OCI-LY1 (cell line): ENCODE results near the gene CELSR3.

ENCODE experiments used
- H2AFZ ChIP-seq: fragments of 200-600 bp; sonication (generic), shearing (Covaris generic); 2 replicates; pipeline ENCODE4 v1.6.0; 2014; ENCODE audit warnings: antibody characterized with exemption, mild to moderate bottlenecking, low read length
- H3F3A ChIP-seq: fragments of 200-600 bp; sonication (generic), shearing (Covaris generic); 2 replicates; pipeline ENCODE4 v1.6.0; 2014; ENCODE audit warnings: mild to moderate bottlenecking, antibody characterized with exemption, low read length, moderate library complexity; ENCODE audit not compliant: insufficient read depth
- H3K27ac ChIP-seq: fragments of 200-600 bp; sonication (generic); 2 replicates; pipeline ENCODE4 v1.5.1; 2014; ENCODE audit warnings: low read length, mixed run types, mild to moderate bottlenecking, low read depth; ENCODE audit not compliant: poor library complexity, severe bottlenecking
- H3K27me3 ChIP-seq: fragments of 200-600 bp; sonication (generic); 2 replicates; pipeline ENCODE4 v1.6.0; 2014; ENCODE audit warnings: antibody characterized with exemption, mild to moderate bottlenecking, low read length, moderate library complexity; ENCODE audit not compliant: insufficient read depth
- H3K36me3 ChIP-seq: fragments of 200-600 bp; sonication (generic); 2 replicates; pipeline ENCODE4 v1.6.1; 2014; ENCODE audit warnings: mild to moderate bottlenecking, antibody characterized with exemption, low read length, moderate library complexity, mixed read lengths; ENCODE audit not compliant: insufficient read depth
- H3K4me1 ChIP-seq: fragments of 200-600 bp; sonication (generic); 2 replicates; pipeline ENCODE4 v1.5.1; 2014; ENCODE audit warnings: mild to moderate bottlenecking, low read length, moderate library complexity; ENCODE audit not compliant: insufficient read depth, severe bottlenecking
- H3K4me2 ChIP-seq: fragments of 200-600 bp; sonication (generic), shearing (Covaris generic); 2 replicates; pipeline ENCODE4 v1.6.1; 2014; ENCODE audit warnings: low read length
- H3K4me3 ChIP-seq: fragments of 200-600 bp; sonication (generic); 2 replicates; pipeline ENCODE4 v1.5.1; 2014; ENCODE audit warnings: low read length, low read depth, mild to moderate bottlenecking, mixed read lengths; ENCODE audit not compliant: poor library complexity, severe bottlenecking
- H3K79me2 ChIP-seq: fragments of 200-600 bp; shearing (Covaris generic); 2 replicates; pipeline ENCODE4 v1.6.1; 2016; ENCODE audit warnings: mixed run types, low read length, mixed read lengths; ENCODE audit not compliant: insufficient read depth
- H3K9ac ChIP-seq: fragments of 200-600 bp; sonication (generic), shearing (Covaris generic); 2 replicates; pipeline ENCODE4 v1.6.1; 2014; ENCODE audit warnings: mild to moderate bottlenecking, low read length, mixed read lengths
- H3K9me2 ChIP-seq: fragments of 200-600 bp; sonication (generic), shearing (Covaris generic); 2 replicates; pipeline ENCODE4 v1.6.1; 2014; ENCODE audit warnings: low read depth, mild to moderate bottlenecking, low read length, mixed read lengths
- H3K9me3 ChIP-seq: fragments of 200-600 bp; shearing (Covaris generic); 2 replicates; pipeline ENCODE4 v1.6.1; 2014; ENCODE audit warnings: low read length, mixed read lengths
- H4K20me1 ChIP-seq: fragments of 200-600 bp; sonication (generic), shearing (Covaris generic); 2 replicates; pipeline ENCODE4 v1.6.0; 2016; ENCODE audit warnings: mild to moderate bottlenecking, low read length; ENCODE audit not compliant: insufficient read depth
- EZH2 ChIP-seq: fragments of 200-600 bp; sonication (generic), shearing (Covaris generic); IDR thresholded peaks from 2 replicates; pipeline ENCODE4 v1.8.0; 2017; ENCODE audit warnings: borderline replicate concordance, mixed run types, mild to moderate bottlenecking, antibody characterized with exemption, low read length, moderate library complexity, mixed read lengths

CELSR3 gene

GRCh38 chr3:48587686-48588085 lies 75.0 kb downstream of the CELSR3 start:
- Histone ChIP-seq H3K4me3 (no peak overlapping the region), H3K36me3 (no peaks in the 10 kb centered on the region), H3K4me1 (no peaks in the 10 kb centered on the region), H3K9me3 (no peaks in the 10 kb centered on the region), H3K4me2 (no peak overlapping the region), H2AFZ (no peak overlapping the region), H3K9me2 (no peaks in the 10 kb centered on the region), H3K9ac (no peak overlapping the region), H4K20me1 (no peaks in the 10 kb centered on the region), H3K27me3 (peaks cover 8% of the 10 kb centered on the region; the same call in 1 of the 2 replicates), H3F3A (no peaks in the 10 kb centered on the region), H3K79me2 (no peaks in the 10 kb centered on the region), H3K27ac (no peak overlapping the region)
- no peak for TF ChIP-seq EZH2
